Naive thymus-derived CD4-positive, alpha-beta T cell (primary cell): ENCODE results near the gene IL36RN. TPM values are rescaled to one million over a fixed set of nuclear protein-coding genes. Genes with fewer than 3 reads are reported as not detected.

Experiments used
- ATAC-seq: fragments of 150-1000 bp; cut with Tn5 transposase; 2 replicates; pipeline ENCODE4 v1.10.0; 2021; ENCODE audit warnings: mild to moderate bottlenecking, moderate library complexity
- CTCF ChIA-PET: fragments of 350-600 bp; sonication (Branson Sonifier 250); formaldehyde crosslinking; loops from one replicate; lab custom pipeline; 2021; ENCODE audit warnings: antibody characterized with exemption; lab: Charles Lee
- POLR2A ChIA-PET: fragments of 350-600 bp; sonication (Branson Sonifier 250); formaldehyde crosslinking; loops from one replicate; lab custom pipeline; 2021; ENCODE audit warnings: antibody characterized with exemption, inconsistent platforms; lab: Charles Lee
- DNase-seq, 9 donors: peaks; one replicate each; pipeline versions ENCODE4 v3.0.0 to v3.0.0-alpha.2; 2020 to 2022; ENCODE audit warnings: mixed read lengths in 1 of 9
- H3K27ac ChIP-seq: one replicate; pipeline ENCODE4 v1.7.0; 2013; ENCODE audit warnings: mild to moderate bottlenecking, low read depth, low read length, moderate library complexity
- H3K27me3 ChIP-seq, 2 donors: one replicate each; pipeline ENCODE4 v1.7.0; 2013; ENCODE audit warnings: low read length in 2 of 2, mild to moderate bottlenecking in 2 of 2, moderate library complexity in 2 of 2; ENCODE audit not compliant: control insufficient read depth in 2 of 2, insufficient read depth in 2 of 2
- H3K36me3 ChIP-seq, 3 experiments: 1 replicate in 2 of 3; 2 replicates in 1 of 3; pipeline ENCODE4 v1.7.0; 2013; ENCODE audit warnings: low read length in 3 of 3, mild to moderate bottlenecking in 3 of 3, moderate library complexity in 1 of 3; ENCODE audit not compliant: insufficient read depth in 3 of 3, control insufficient read depth in 2 of 3
- H3K4me1 ChIP-seq, 2 donors: one replicate each; pipeline ENCODE4 v1.7.0; 2013; ENCODE audit warnings: low read length in 2 of 2, mild to moderate bottlenecking in 2 of 2, moderate library complexity in 1 of 2; ENCODE audit not compliant: control insufficient read depth in 2 of 2, insufficient read depth in 2 of 2
- H3K4me3 ChIP-seq: 2 replicates; pipeline ENCODE4 v1.7.0; 2013; ENCODE audit warnings: mild to moderate bottlenecking, low read length
- H3K9me3 ChIP-seq, 3 experiments: 1 replicate in 2 of 3; 2 replicates in 1 of 3; pipeline ENCODE4 v1.7.0; 2013; ENCODE audit warnings: low read length in 3 of 3; ENCODE audit not compliant: control insufficient read depth in 2 of 3
- H3K27ac Mint-ChIP-seq, 9 donors: one replicate each; pipeline ENCODE4 v1.8.0; 2020 to 2022; ENCODE audit warnings: mixed read lengths in 9 of 9, mild to moderate bottlenecking in 8 of 9, moderate library complexity in 5 of 9, inconsistent platforms in 2 of 9
- H3K27me3 Mint-ChIP-seq, 5 donors: one replicate each; pipeline ENCODE4 v1.8.0; 2021 to 2022; ENCODE audit warnings: mixed read lengths in 5 of 5, mild to moderate bottlenecking in 1 of 5
- H3K36me3 Mint-ChIP-seq, 5 donors: one replicate each; pipeline ENCODE4 v1.8.0; 2020 to 2022; ENCODE audit warnings: mixed read lengths in 5 of 5, mild to moderate bottlenecking in 3 of 5, inconsistent platforms in 1 of 5
- H3K4me1 Mint-ChIP-seq, 7 donors: one replicate each; pipeline ENCODE4 v1.8.0; 2020 to 2022; ENCODE audit warnings: mixed read lengths in 7 of 7, mild to moderate bottlenecking in 3 of 7, inconsistent platforms in 1 of 7
- H3K4me3 Mint-ChIP-seq, 10 donors: one replicate each; pipeline ENCODE4 v1.8.0; 2020 to 2022; ENCODE audit warnings: mild to moderate bottlenecking in 10 of 10, mixed read lengths in 10 of 10, moderate library complexity in 6 of 10, inconsistent platforms in 2 of 10
- H3K9me3 Mint-ChIP-seq, 11 donors: one replicate each; pipeline ENCODE4 v1.8.0; 2020 to 2022; ENCODE audit warnings: mixed read lengths in 11 of 11, mild to moderate bottlenecking in 4 of 11, inconsistent platforms in 1 of 11, moderate library complexity in 1 of 11
- intact Hi-C, 2 donors: fragments of 100-400 bp; cut with micrococcal nuclease; formaldehyde crosslinking; loops; one replicate each; pipeline ENCODE4 v1.15.1; 2023
- polyA plus RNA-seq, 2 donors: library from polyadenylated mRNA; unstranded; fragments of 300-500 nt; fragmentation: Illumina TruSeq; gene quantifications; one replicate each; pipeline ENCODE4 v1.2.3, GENCODE V29; 2021
- total RNA-seq, 6 experiments: library from RNA in 5 of 6; stranded (reverse) in 5 of 6; gene quantifications; 1 replicate in 5 of 6; 2 replicates in 1 of 6; pipeline ENCODE4 v1.2.3 and lab custom pipeline; 2021 to 2026

The IL36RN gene
- total and polyA plus RNA-seq, 7 experiments from 2014 or later, result 0.07 TPM; not detected in 6

GRCh38 chr2:113073325-113073834, 14.4 kb downstream of the IL36RN start:
- Histone ChIP-seq H3K4me1 (peaks cover 0 to 3% of the 10 kb centered on the region in 2 donors), H3K36me3 (no peaks in the 10 kb centered on the region), H3K9me3 (no peaks in the 10 kb centered on the region), H3K27ac (no peak overlapping the region), H3K27me3 (no peaks in the 10 kb centered on the region), H3K4me3 (no peak overlapping the region)
- ChIA-PET CTCF (no interaction called here), POLR2A (interaction anchor here (0.6 kb wide), 1 partner anchor 271 kb away, joined by 3 read pairs; no protein-coding TSS in a partner anchor)
- peak overlapping the region in 2 of 9 donors; percentile 13 to 67 for H3K27ac Mint-ChIP-seq
- intact Hi-C loops, result no loop called here
- no peak for ATAC-seq
- no peak for DNase-seq
- no peaks in the 10 kb centered on the region for H3K9me3 Mint-ChIP-seq
- H3K4me1 Mint-ChIP-seq, result peaks cover 4 to 22% (median 12%) of the 10 kb centered on the region in 7 donors
- peaks cover 0 to 14% (median 0%) of the 10 kb centered on the region in 5 donors for H3K27me3 Mint-ChIP-seq
- no peaks in the 10 kb centered on the region for H3K36me3 Mint-ChIP-seq
- no peak overlapping the region for H3K4me3 Mint-ChIP-seq

GRCh38 chr2:113075030-113075429, 16.0 kb downstream of the IL36RN start:
- peaks cover 4 to 22% (median 12%) of the 10 kb centered on the region in 7 donors for H3K4me1 Mint-ChIP-seq
- H3K27me3 ChIP-seq, result no peaks in the 10 kb centered on the region
- ATAC-seq (no peak), DNase-seq (peak in 1 of 9 donors; percentile 5)
- H3K9me3 Mint-ChIP-seq, result no peaks in the 10 kb centered on the region
- no peak overlapping the region for H3K4me3 ChIP-seq
- H3K27me3 Mint-ChIP-seq, result peaks cover 0 to 7% (median 0%) of the 10 kb centered on the region in 5 donors
- no peaks in the 10 kb centered on the region for H3K36me3 Mint-ChIP-seq
- POLR2A ChIA-PET, result interaction anchor here (0.5 to 1.3 kb wide), 2 partner anchors 14 to 95 kb away, joined by 4 to 6 read pairs; no protein-coding TSS in a partner anchor
- peaks cover 0 to 3% of the 10 kb centered on the region in 2 donors for H3K4me1 ChIP-seq
- no peak overlapping the region for H3K27ac ChIP-seq
- H3K27ac Mint-ChIP-seq, result peak overlapping the region in 5 of 9 donors; percentile 51 to 75 (median 60)
- H3K4me3 Mint-ChIP-seq, result peak overlapping the region in 4 of 10 donors; percentile 2 to 53 (median 42)
- intact Hi-C loops, result no loop called here
- H3K36me3 ChIP-seq, result no peaks in the 10 kb centered on the region
- CTCF ChIA-PET, result no interaction called here
- H3K9me3 ChIP-seq, result no peaks in the 10 kb centered on the region

GRCh38 chr2:113075600-113075999, 16.6 kb downstream of the IL36RN start:
- ATAC-seq (no peak), DNase-seq (no peak)
- no peaks in the 10 kb centered on the region for H3K36me3 Mint-ChIP-seq
- no peaks in the 10 kb centered on the region for H3K9me3 Mint-ChIP-seq
- H3K27me3 Mint-ChIP-seq, result peaks cover 0 to 7% (median 0%) of the 10 kb centered on the region in 5 donors
- CTCF ChIA-PET, result interaction anchor here (1.0 to 1.5 kb wide), 2 partner anchors 38 to 113 kb away, joined by 3 read pairs; no protein-coding TSS in a partner anchor
- no peak overlapping the region for H3K27ac ChIP-seq
- peak overlapping the region in 2 of 9 donors; percentile 58 to 75 for H3K27ac Mint-ChIP-seq
- H3K4me1 Mint-ChIP-seq, result peaks cover 4 to 22% (median 12%) of the 10 kb centered on the region in 7 donors
- peaks cover 0 to 3% of the 10 kb centered on the region in 2 donors for H3K4me1 ChIP-seq
- no peak overlapping the region for H3K4me3 ChIP-seq
- H3K36me3 ChIP-seq, result no peaks in the 10 kb centered on the region
- intact Hi-C loops, result no loop called here
- H3K27me3 ChIP-seq, result no peaks in the 10 kb centered on the region
- POLR2A ChIA-PET, result interaction anchor here (1.3 kb wide), 1 partner anchor 13 kb away, joined by 4 read pairs; no protein-coding TSS in a partner anchor
- no peak overlapping the region for H3K4me3 Mint-ChIP-seq
- H3K9me3 ChIP-seq, result no peaks in the 10 kb centered on the region

- Mint-ChIP-seq H3K9me3 (no peaks in the 10 kb centered on the region), H3K36me3 (no peaks in the 10 kb centered on the region), H3K4me1 (peaks cover 4 to 22% (median 10%) of the 10 kb centered on the region in 7 donors), H3K27ac (peak overlapping the region in 3 of 9 donors; percentile 6 to 23 (median 12)), H3K4me3 (no peak overlapping the region), H3K27me3 (peaks cover 0 to 7% (median 0%) of the 10 kb centered on the region in 5 donors)
- intact Hi-C loops, result no loop called here
- Histone ChIP-seq H3K27ac (no peak overlapping the region), H3K27me3 (no peaks in the 10 kb centered on the region), H3K4me1 (peaks cover 0 to 3% of the 10 kb centered on the region in 2 donors), H3K9me3 (no peaks in the 10 kb centered on the region), H3K4me3 (no peak overlapping the region), H3K36me3 (no peaks in the 10 kb centered on the region)
- DNase-seq (no peak), ATAC-seq (no peak)
- ChIA-PET CTCF (interaction anchor here (0.5 to 1.5 kb wide), 6 partner anchors 18 to 593 kb away, joined by 3 to 5 read pairs (median 4); partner anchors contain the start of gene IL36RN), POLR2A (interaction anchor here (0.6 kb wide), 1 partner anchor 104 kb away, joined by 3 read pairs; no protein-coding TSS in a partner anchor)
Measured at GRCh38 chr2:113076954-113077669, 18.1 kb downstream of the IL36RN start.

GRCh38 chr2:113077921-113078320, 18.9 kb downstream of the IL36RN start:
- H3K4me1 Mint-ChIP-seq, result peaks cover 4 to 22% (median 10%) of the 10 kb centered on the region in 7 donors

GRCh38 chr2:113078350-113078839, 19.4 kb downstream of the IL36RN start:
- intact Hi-C loops, result no loop called here
- peak overlapping the region in 1 of 9 donors; percentile 14 for H3K27ac Mint-ChIP-seq
- Histone ChIP-seq H3K27ac (no peak overlapping the region), H3K4me1 (peaks cover 0 to 3% of the 10 kb centered on the region in 2 donors), H3K4me3 (no peak overlapping the region), H3K9me3 (no peaks in the 10 kb centered on the region), H3K27me3 (no peaks in the 10 kb centered on the region), H3K36me3 (no peaks in the 10 kb centered on the region)
- POLR2A ChIA-PET, result no interaction called here
- DNase-seq (no peak), ATAC-seq (no peak)
- H3K36me3 Mint-ChIP-seq, result no peaks in the 10 kb centered on the region
- CTCF ChIA-PET, result interaction anchor here (1.3 kb wide), 1 partner anchor 60 kb away, joined by 5 read pairs; no protein-coding TSS in a partner anchor
- H3K9me3 Mint-ChIP-seq, result no peaks in the 10 kb centered on the region
- H3K27me3 Mint-ChIP-seq, result peaks cover 0 to 7% (median 0%) of the 10 kb centered on the region in 5 donors
- no peak overlapping the region for H3K4me3 Mint-ChIP-seq
- H3K4me1 Mint-ChIP-seq, result peaks cover 4 to 22% (median 10%) of the 10 kb centered on the region in 7 donors

More at GRCh38 chr2:113077921-113078320, 18.9 kb downstream of the IL36RN start:
- no peak overlapping the region for H3K4me3 ChIP-seq
- ChIA-PET CTCF (interaction anchor here (0.7 to 1.3 kb wide), 2 partner anchors 19 to 60 kb away, joined by 4 to 5 read pairs; partner anchors contain the start of gene IL36RN), POLR2A (no interaction called here)
- no peaks in the 10 kb centered on the region for H3K36me3 ChIP-seq
- H3K27me3 Mint-ChIP-seq, result peaks cover 0 to 7% (median 0%) of the 10 kb centered on the region in 5 donors
- peaks cover 0 to 3% of the 10 kb centered on the region in 2 donors for H3K4me1 ChIP-seq
- no peaks in the 10 kb centered on the region for H3K9me3 Mint-ChIP-seq
- no peaks in the 10 kb centered on the region for H3K36me3 Mint-ChIP-seq
- intact Hi-C loops, result no loop called here
- ATAC-seq (no peak), DNase-seq (no peak)
- H3K9me3 ChIP-seq, result no peaks in the 10 kb centered on the region
- peak overlapping the region in 1 of 9 donors; percentile 79 for H3K27ac Mint-ChIP-seq
- no peak overlapping the region for H3K27ac ChIP-seq
- no peaks in the 10 kb centered on the region for H3K27me3 ChIP-seq
- no peak overlapping the region for H3K4me3 Mint-ChIP-seq
